ENCODE results near the gene ULBP1. TPM values are rescaled to one million over a fixed set of nuclear protein-coding genes. Genes with fewer than 3 reads are reported as not detected.
"Not testable (repeated sequence)": the region's sequence is repeated elsewhere in the genome, so short reads cannot be mapped to it uniquely, and the experiment has no call there.

The ULBP1 gene
- total RNA-seq, 1 experiment from 2014 or later: 0.28 TPM

- Histone ChIP-seq H3K27me3 (ENCODE audit: control insufficient read depth, insufficient read depth, low read length) (peaks cover 88% of the 10 kb centered on the region), H3K4me3 (ENCODE audit: insufficient read depth, low read depth, low read length) (no peak overlapping the region), H3K36me3 (replicated peaks; ENCODE audit: control insufficient read depth, insufficient read depth, low read length) (no peaks in the 10 kb centered on the region)
- no peak for DNase-seq
Measured at GRCh38 chr6:149939909-149940671, 23.7 kb upstream of the ULBP1 start.

- no peak for DNase-seq
- H3K36me3 ChIP-seq (replicated peaks; ENCODE audit: control insufficient read depth, insufficient read depth, low read length): no peaks in the 10 kb centered on the region
- H3K27me3 ChIP-seq (ENCODE audit: control insufficient read depth, insufficient read depth, low read length): peaks cover 83% of the 10 kb centered on the region
- H3K4me3 ChIP-seq (ENCODE audit: insufficient read depth, low read depth, low read length): no peak overlapping the region
Measured at GRCh38 chr6:149940672-149940982, 23.1 kb upstream of the ULBP1 start.

- Histone ChIP-seq H3K27me3 (ENCODE audit: control insufficient read depth, insufficient read depth, low read length) (peaks cover 76% of the 10 kb centered on the region), H3K4me3 (ENCODE audit: insufficient read depth, low read depth, low read length) (peak within 1 kb of the TSS; percentile 47), H3K36me3 (replicated peaks; ENCODE audit: control insufficient read depth, insufficient read depth, low read length) (no peaks in the 10 kb centered on the region)
- DNase-seq: peak; percentile 96
Measured at GRCh38 chr6:149941583-149942460, 21.9 kb upstream of the ULBP1 start, which contains the start of gene ULBP2. TSS of gene ULBP2 (plus strand) at chr6:149942014. CDS start at chr6:149942073, 59 bp downstream.

- no peaks in the 10 kb centered on the region for H3K36me3 ChIP-seq (replicated peaks; ENCODE audit: control insufficient read depth, insufficient read depth, low read length)
- DNase-seq: no peak
- H3K27me3 ChIP-seq (ENCODE audit: control insufficient read depth, insufficient read depth, low read length): peaks cover 72% of the 10 kb centered on the region
- H3K4me3 ChIP-seq (ENCODE audit: insufficient read depth, low read depth, low read length): peak overlapping the region; percentile 47; the same call in 1 of the 2 replicates
Measured at GRCh38 chr6:149942461-149942829, 21.3 kb upstream of the ULBP1 start.

- H3K27me3 ChIP-seq (ENCODE audit: control insufficient read depth, insufficient read depth, low read length): peaks cover 71% of the 10 kb centered on the region
- H3K4me3 ChIP-seq (ENCODE audit: insufficient read depth, low read depth, low read length); DNase-seq; H3K36me3 ChIP-seq (replicated peaks; ENCODE audit: control insufficient read depth, insufficient read depth, low read length): not testable (repeated sequence)
Measured at GRCh38 chr6:149943321-149943720, 20.4 kb upstream of the ULBP1 start.

- H3K36me3 ChIP-seq (replicated peaks; ENCODE audit: control insufficient read depth, insufficient read depth, low read length); H3K4me3 ChIP-seq (ENCODE audit: insufficient read depth, low read depth, low read length); DNase-seq: not testable (repeated sequence)
- H3K27me3 ChIP-seq (ENCODE audit: control insufficient read depth, insufficient read depth, low read length): peaks cover 59% of the 10 kb centered on the region
Measured at GRCh38 chr6:149945276-149945675, 18.5 kb upstream of the ULBP1 start.

- not testable (repeated sequence) for DNase-seq
- H3K27me3 ChIP-seq (ENCODE audit: control insufficient read depth, insufficient read depth, low read length): peaks cover 51% of the 10 kb centered on the region
Measured at GRCh38 chr6:149946631-149947030, 17.1 kb upstream of the ULBP1 start.

GRCh38 chr6:149947533-149947932 lies 16.2 kb upstream of the ULBP1 start:
- H3K4me3 ChIP-seq (ENCODE audit: insufficient read depth, low read depth, low read length); H3K36me3 ChIP-seq (replicated peaks; ENCODE audit: control insufficient read depth, insufficient read depth, low read length); DNase-seq: not testable (repeated sequence)
- peaks cover 46% of the 10 kb centered on the region for H3K27me3 ChIP-seq (ENCODE audit: control insufficient read depth, insufficient read depth, low read length)

More at GRCh38 chr6:149946631-149947030, 17.1 kb upstream of the ULBP1 start:
- H3K4me3 ChIP-seq (ENCODE audit: insufficient read depth, low read depth, low read length); H3K36me3 ChIP-seq (replicated peaks; ENCODE audit: control insufficient read depth, insufficient read depth, low read length): not testable (repeated sequence)

GRCh38 chr6:149948011-149948410 lies 15.7 kb upstream of the ULBP1 start:
- Histone ChIP-seq H3K4me3 (ENCODE audit: insufficient read depth, low read depth, low read length) (no peak overlapping the region), H3K36me3 (replicated peaks; ENCODE audit: control insufficient read depth, insufficient read depth, low read length) (no peaks in the 10 kb centered on the region), H3K27me3 (ENCODE audit: control insufficient read depth, insufficient read depth, low read length) (peaks cover 45% of the 10 kb centered on the region)
- no peak for DNase-seq

GRCh38 chr6:149948616-149949015 lies 15.1 kb upstream of the ULBP1 start:
- DNase-seq: no peak
- Histone ChIP-seq H3K27me3 (ENCODE audit: control insufficient read depth, insufficient read depth, low read length) (peaks cover 43% of the 10 kb centered on the region), H3K36me3 (replicated peaks; ENCODE audit: control insufficient read depth, insufficient read depth, low read length) (no peaks in the 10 kb centered on the region), H3K4me3 (ENCODE audit: insufficient read depth, low read depth, low read length) (no peak overlapping the region)

GRCh38 chr6:149950423-149950822 lies 13.3 kb upstream of the ULBP1 start:
- Histone ChIP-seq H3K4me3 (ENCODE audit: insufficient read depth, low read depth, low read length) (no peak overlapping the region), H3K36me3 (replicated peaks; ENCODE audit: control insufficient read depth, insufficient read depth, low read length) (no peaks in the 10 kb centered on the region), H3K27me3 (ENCODE audit: control insufficient read depth, insufficient read depth, low read length) (peaks cover 49% of the 10 kb centered on the region)
- DNase-seq: no peak

GRCh38 chr6:149951096-149951495 lies 12.6 kb upstream of the ULBP1 start:
- peaks cover 56% of the 10 kb centered on the region for H3K27me3 ChIP-seq (ENCODE audit: control insufficient read depth, insufficient read depth, low read length)
- DNase-seq: no peak

GRCh38 chr6:149951626-149952025 lies 12.1 kb upstream of the ULBP1 start:
- H3K36me3 ChIP-seq (replicated peaks; ENCODE audit: control insufficient read depth, insufficient read depth, low read length): no peaks in the 10 kb centered on the region
- DNase-seq: no peak
- no peak overlapping the region for H3K4me3 ChIP-seq (ENCODE audit: insufficient read depth, low read depth, low read length)
- peaks cover 56% of the 10 kb centered on the region for H3K27me3 ChIP-seq (ENCODE audit: control insufficient read depth, insufficient read depth, low read length)

More at GRCh38 chr6:149951096-149951495, 12.6 kb upstream of the ULBP1 start:
- no peak overlapping the region for H3K4me3 ChIP-seq (ENCODE audit: insufficient read depth, low read depth, low read length)
- no peaks in the 10 kb centered on the region for H3K36me3 ChIP-seq (replicated peaks; ENCODE audit: control insufficient read depth, insufficient read depth, low read length)

GRCh38 chr6:149953390-149953789 lies 10.4 kb upstream of the ULBP1 start:
- H3K36me3 ChIP-seq (replicated peaks; ENCODE audit: control insufficient read depth, insufficient read depth, low read length); DNase-seq; H3K4me3 ChIP-seq (ENCODE audit: insufficient read depth, low read depth, low read length): not testable (repeated sequence)
- peaks cover 61% of the 10 kb centered on the region for H3K27me3 ChIP-seq (ENCODE audit: control insufficient read depth, insufficient read depth, low read length)

- not testable (repeated sequence) for DNase-seq; H3K4me3 ChIP-seq (ENCODE audit: insufficient read depth, low read depth, low read length); H3K36me3 ChIP-seq (replicated peaks; ENCODE audit: control insufficient read depth, insufficient read depth, low read length)
- H3K27me3 ChIP-seq (ENCODE audit: control insufficient read depth, insufficient read depth, low read length): peaks cover 60% of the 10 kb centered on the region
Measured at GRCh38 chr6:149953934-149954327, 9.8 kb upstream of the ULBP1 start.

Measured in H7 (cell line).